Natural killer cell treated with Interleukin-12 subunit alpha and Interleukin-12 subunit beta and Interleukin-15 and Interleukin-18, amount 100 ng/mL, for 72 hours (primary cell): ENCODE data around the gene EGFL8. TPM values are rescaled to one million over a fixed set of nuclear protein-coding genes. Genes with fewer than 3 reads are reported as not detected.
"Not testable (repeated sequence)": the region's sequence is repeated elsewhere in the genome, so short reads cannot be mapped to it uniquely, and the experiment has no call there.

Experiments
- ATAC-seq, 2 donors: fragments of 150-1000 bp; cut with Tn5 transposase in 1 of 2; sonication (Bioruptor Pico), chemical (Tn5 transposase) in 1 of 2; 2 replicates each; pipeline ENCODE4 v1.10.0; 2021
- DNase-seq: peaks from one replicate; pipeline ENCODE4 v3.0.0; 2022; ENCODE audit warnings: low spot score
- H3K27ac Mint-ChIP-seq, 2 donors: 1 replicate in 1 of 2; 2 replicates in 1 of 2; pipeline ENCODE4 v1.8.0; 2022; ENCODE audit warnings: mixed read lengths in 2 of 2, mild to moderate bottlenecking in 1 of 2, moderate library complexity in 1 of 2
- H3K27me3 Mint-ChIP-seq, 2 donors: 1 replicate in 1 of 2; 2 replicates in 1 of 2; pipeline ENCODE4 v1.8.0; 2022; ENCODE audit warnings: mixed read lengths in 2 of 2
- H3K36me3 Mint-ChIP-seq: one replicate; pipeline ENCODE4 v1.8.0; 2022; ENCODE audit warnings: mixed read lengths
- H3K4me1 Mint-ChIP-seq, 2 donors: 1 replicate in 1 of 2; 2 replicates in 1 of 2; pipeline ENCODE4 v1.8.0; 2022; ENCODE audit warnings: low read depth in 2 of 2, mixed read lengths in 2 of 2, mild to moderate bottlenecking in 1 of 2
- H3K4me3 Mint-ChIP-seq: one replicate; pipeline ENCODE4 v1.8.0; 2022; ENCODE audit warnings: mixed read lengths
- H3K9me3 Mint-ChIP-seq: 2 replicates; pipeline ENCODE4 v1.8.0; 2022; ENCODE audit warnings: mixed read lengths
- total RNA-seq, 2 donors: library from RNA; stranded (reverse); gene quantifications; one replicate each; pipeline ENCODE4 v1.2.3, GENCODE V29; 2022

The EGFL8 gene
- total RNA-seq, 2 donors from 2014 or later: 8.3 to 15.0 TPM

GRCh38 chr6:32187009-32187709 lies 22.8 kb downstream of the EGFL8 start:
- Mint-ChIP-seq H3K27ac (peak overlapping the region; percentile 96 to 98), H3K4me1 (peaks cover 42 to 44% of the 10 kb centered on the region in 2 donors), H3K36me3 (peaks cover 21% of the 10 kb centered on the region), H3K4me3 (peak overlapping the region; percentile 40), H3K27me3 (no peaks in the 10 kb centered on the region), H3K9me3 (no peaks in the 10 kb centered on the region)
- ATAC-seq: no peak
- DNase-seq: peak; percentile 28

GRCh38 chr6:32187725-32188380 lies 23.5 kb downstream of the EGFL8 start:
- Mint-ChIP-seq H3K27ac (peak overlapping the region; percentile 96 to 98), H3K36me3 (peaks cover 21% of the 10 kb centered on the region), H3K4me1 (peaks cover 46 to 47% of the 10 kb centered on the region in 2 donors), H3K4me3 (peak overlapping the region; percentile 40)
- DNase-seq: peak; percentile 57
- not testable (repeated sequence) for H3K9me3 Mint-ChIP-seq, H3K27me3 Mint-ChIP-seq, ATAC-seq

- H3K4me3 Mint-ChIP-seq: peak overlapping the region; percentile 99
- H3K9me3 Mint-ChIP-seq: no peaks in the 10 kb centered on the region
- no peaks in the 10 kb centered on the region for H3K27me3 Mint-ChIP-seq
- peak overlapping the region; percentile 96 to 98 for H3K27ac Mint-ChIP-seq
- ATAC-seq: no peak
- peak; percentile 58 for DNase-seq
- H3K4me1 Mint-ChIP-seq: peaks cover 50 to 53% of the 10 kb centered on the region in 2 donors
- peaks cover 21% of the 10 kb centered on the region for H3K36me3 Mint-ChIP-seq
Observed at GRCh38 chr6:32188381-32189068, 24.1 kb downstream of the EGFL8 start.

DNA sequence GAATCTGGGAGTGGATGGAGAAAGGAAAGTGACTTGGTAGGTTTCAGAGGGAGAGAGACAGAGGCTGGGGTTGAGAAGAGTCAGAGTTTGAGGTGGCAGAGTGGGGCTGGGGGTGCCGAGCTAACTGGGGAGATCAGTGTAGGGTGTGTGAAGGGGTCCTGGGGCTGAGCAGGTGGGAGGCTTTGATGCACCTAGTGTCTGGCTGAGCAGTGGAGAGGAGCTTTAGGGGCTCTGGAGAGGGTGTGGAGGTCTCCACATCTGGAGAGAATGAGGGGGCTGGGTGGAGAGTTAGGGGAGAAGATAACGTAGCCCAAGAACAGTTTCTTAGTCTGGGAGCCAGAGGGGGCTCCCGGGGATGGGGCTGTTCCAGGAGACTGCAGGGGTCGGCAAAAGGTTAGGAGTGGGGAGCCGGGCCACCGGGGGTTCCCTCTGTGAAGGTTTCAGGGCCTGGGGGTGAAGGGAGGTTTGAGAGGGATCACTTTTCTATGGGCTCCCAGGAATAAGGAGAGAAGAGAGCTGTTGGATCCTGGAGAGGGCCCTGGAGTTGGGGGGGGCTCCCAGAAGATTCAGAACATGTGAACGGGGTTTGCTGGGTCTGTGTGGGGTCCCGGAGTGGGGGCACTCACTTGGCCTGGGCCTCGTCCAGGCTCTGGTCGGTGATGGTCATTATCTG lies 24.8 kb downstream of the EGFL8 start:
- ATAC-seq (no peak), DNase-seq (peak; percentile 56)
- H3K4me3 Mint-ChIP-seq: peak overlapping the region; percentile 99
- H3K4me1 Mint-ChIP-seq: peaks cover 56 to 60% of the 10 kb centered on the region in 2 donors
- no peaks in the 10 kb centered on the region for H3K27me3 Mint-ChIP-seq
- peak overlapping the region; percentile 96 to 98 for H3K27ac Mint-ChIP-seq
- peaks cover 21% of the 10 kb centered on the region for H3K36me3 Mint-ChIP-seq
- no peaks in the 10 kb centered on the region for H3K9me3 Mint-ChIP-seq

GRCh38 chr6:32189742-32190053 lies 25.3 kb downstream of the EGFL8 start:
- no peaks in the 10 kb centered on the region for H3K27me3 Mint-ChIP-seq
- no peaks in the 10 kb centered on the region for H3K9me3 Mint-ChIP-seq
- H3K27ac Mint-ChIP-seq: peak overlapping the region; percentile 96 to 98
- ATAC-seq: peak; percentile 0 to 2
- peaks cover 58 to 65% of the 10 kb centered on the region in 2 donors for H3K4me1 Mint-ChIP-seq
- peak; percentile 61 for DNase-seq
- H3K36me3 Mint-ChIP-seq: peaks cover 21% of the 10 kb centered on the region
- H3K4me3 Mint-ChIP-seq: peak overlapping the region; percentile 99

GRCh38 chr6:32190054-32190851 lies 25.9 kb downstream of the EGFL8 start, which contains the start of gene PBX2:
PBX2 (minus strand) TSS chr6:32190202; CDS start chr6:32189915, 287 bp downstream.
- Mint-ChIP-seq H3K9me3 (no peaks in the 10 kb centered on the region), H3K4me3 (peak within 1 kb of the TSS; percentile 99), H3K36me3 (peaks cover 21% of the 10 kb centered on the region), H3K4me1 (peaks cover 64 to 71% of the 10 kb centered on the region in 2 donors), H3K27me3 (no peaks in the 10 kb centered on the region), H3K27ac (peak within 1 kb of the TSS; percentile 96 to 98)
- DNase-seq (peak; percentile 91), ATAC-seq (peak; percentile 82 to 89)

GRCh38 chr6:32190911-32191677 lies 26.7 kb downstream of the EGFL8 start:
- peak overlapping the region; percentile 90 for H3K4me3 Mint-ChIP-seq
- H3K27ac Mint-ChIP-seq: peak overlapping the region; percentile 96 to 98
- no peaks in the 10 kb centered on the region for H3K9me3 Mint-ChIP-seq
- H3K27me3 Mint-ChIP-seq: no peaks in the 10 kb centered on the region
- DNase-seq: peak; percentile 50
- peaks cover 21% of the 10 kb centered on the region for H3K36me3 Mint-ChIP-seq
- no peak for ATAC-seq
- peaks cover 62 to 68% of the 10 kb centered on the region in 2 donors for H3K4me1 Mint-ChIP-seq

DNA sequence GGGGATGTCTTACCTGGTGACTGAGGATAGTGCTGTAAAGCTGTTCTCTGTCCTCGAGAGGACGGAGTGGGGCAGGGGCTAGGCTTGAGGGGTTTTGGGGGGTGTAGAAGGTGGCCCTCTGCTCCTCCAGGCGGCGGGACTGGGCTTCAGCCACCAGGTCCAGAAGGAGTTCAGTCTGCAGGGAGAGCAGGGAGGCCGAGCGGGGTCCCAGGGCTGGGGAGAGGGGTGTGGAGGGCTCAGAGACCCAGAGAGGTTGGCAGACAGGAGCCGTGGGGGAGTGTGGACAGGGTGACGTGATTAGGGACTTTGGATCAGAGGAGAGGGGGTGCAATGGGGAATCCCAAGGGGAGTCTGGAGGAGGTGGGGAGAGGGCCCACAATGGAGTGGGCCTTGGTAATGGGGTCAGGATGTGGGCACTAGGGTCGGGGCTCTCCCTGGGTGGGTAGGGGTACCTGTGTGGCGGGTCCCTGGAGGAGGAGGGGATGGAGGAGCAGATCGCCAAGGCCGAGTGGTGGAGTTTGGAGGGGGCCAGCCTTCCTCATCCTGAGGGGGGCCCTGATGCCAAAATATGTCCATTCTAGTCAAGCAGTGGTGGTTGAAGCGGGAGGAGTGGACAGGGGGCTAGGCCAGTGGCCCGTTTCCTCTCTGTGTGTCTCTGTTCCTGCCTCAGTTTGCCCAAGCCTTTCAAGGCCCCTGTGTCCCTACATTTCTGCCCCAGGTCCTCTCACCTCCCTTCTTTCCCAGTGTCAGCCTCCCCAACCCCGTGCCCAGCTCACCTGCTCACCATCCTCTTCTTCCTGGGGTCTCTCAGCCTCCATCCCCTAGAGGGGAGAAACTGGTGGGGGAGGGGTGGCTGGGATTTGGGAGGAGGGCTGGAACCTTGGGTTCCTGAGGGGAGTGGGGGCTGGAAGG lies 27.6 kb downstream of the EGFL8 start:
- H3K27ac Mint-ChIP-seq: peak overlapping the region; percentile 96 to 98
- no peaks in the 10 kb centered on the region for H3K9me3 Mint-ChIP-seq
- peaks cover 15% of the 10 kb centered on the region for H3K36me3 Mint-ChIP-seq
- no peaks in the 10 kb centered on the region for H3K27me3 Mint-ChIP-seq
- DNase-seq (peak; percentile 82), ATAC-seq (no peak)
- peaks cover 62 to 64% of the 10 kb centered on the region in 2 donors for H3K4me1 Mint-ChIP-seq
- H3K4me3 Mint-ChIP-seq: peak overlapping the region; percentile 90

- H3K27me3 Mint-ChIP-seq: no peaks in the 10 kb centered on the region
- H3K27ac Mint-ChIP-seq: peak within 1 kb of the TSS; percentile 96 to 98
- no peaks in the 10 kb centered on the region for H3K9me3 Mint-ChIP-seq
- DNase-seq (peak; percentile 76), ATAC-seq (no peak)
- peak within 1 kb of the TSS; percentile 90 for H3K4me3 Mint-ChIP-seq
- H3K4me1 Mint-ChIP-seq: peaks cover 59 to 61% of the 10 kb centered on the region in 2 donors
- peaks cover 8% of the 10 kb centered on the region for H3K36me3 Mint-ChIP-seq
Observed at GRCh38 chr6:32192608-32193039, 28.2 kb downstream of the EGFL8 start, which contains the start of gene GPSM3. GPSM3 (minus strand) TSS chr6:32192643; CDS start chr6:32192513, 130 bp downstream.

- H3K36me3 Mint-ChIP-seq, DNase-seq, H3K27me3 Mint-ChIP-seq, ATAC-seq, H3K9me3 Mint-ChIP-seq: not testable (repeated sequence)
- Mint-ChIP-seq H3K4me3 (peak overlapping the region; percentile 90), H3K27ac (peak overlapping the region; percentile 96 to 98), H3K4me1 (peaks cover 58 to 60% of the 10 kb centered on the region in 2 donors)
Observed at GRCh38 chr6:32193096-32193495, 28.7 kb downstream of the EGFL8 start.

- Mint-ChIP-seq H3K27ac (peak overlapping the region; percentile 96 to 98), H3K36me3 (no peaks in the 10 kb centered on the region), H3K27me3 (no peaks in the 10 kb centered on the region), H3K4me1 (peaks cover 48% of the 10 kb centered on the region in 2 donors), H3K4me3 (peak overlapping the region; percentile 91), H3K9me3 (no peaks in the 10 kb centered on the region)
- DNase-seq (peak; percentile 13), ATAC-seq (no peak)
Observed at GRCh38 chr6:32194388-32194787, 30.0 kb downstream of the EGFL8 start.
